Tibial nerve (tissue), 4 donors: ENCODE measurements around the gene GPR42. TPM values are rescaled to one million over a fixed set of nuclear protein-coding genes. Genes with fewer than 3 reads are reported as not detected.
"Not testable (repeated sequence)": the region's sequence is repeated elsewhere in the genome, so short reads cannot be mapped to it uniquely, and the experiment has no call there.

Experiments used
- DNase-seq, 2 donors: peaks; one replicate each; pipeline ENCODE4 v3.0.0-alpha.2; 2019; ENCODE audit warnings: low spot score in 2 of 2
- H3K27ac ChIP-seq, 4 donors: fragments of 200-600 bp; sonication (generic) in 3 of 4; one replicate each; pipeline ENCODE4 v1.5.1; 2017 to 2019; ENCODE audit warnings: mild to moderate bottlenecking in 1 of 4
- H3K27me3 ChIP-seq, 2 donors: fragments of 200-600 bp; sonication (generic) in 1 of 2; one replicate each; pipeline versions ENCODE4 v1.5.1 to v1.6.0; 2017 to 2019
- H3K36me3 ChIP-seq, 3 donors: fragments of 200-600 bp; sonication (generic); one replicate each; pipeline ENCODE4 v1.5.1; 2018 to 2019
- H3K4me1 ChIP-seq, 4 donors: fragments of 200-600 bp; sonication (generic) in 3 of 4; one replicate each; pipeline ENCODE4 v1.5.1; 2017 to 2019
- H3K4me3 ChIP-seq, 4 donors: fragments of 200-600 bp; sonication (generic) in 3 of 4; one replicate each; pipeline ENCODE4 v1.5.1; 2017 to 2019; ENCODE audit warnings: mild to moderate bottlenecking in 1 of 4, moderate library complexity in 1 of 4
- H3K9me3 ChIP-seq, 4 donors: fragments of 200-600 bp; sonication (generic) in 3 of 4; one replicate each; pipeline ENCODE4 v1.5.1; 2017 to 2019
- CTCF ChIP-seq, 5 experiments: fragments of 200-600 bp in 3 of 5; fragments of 450-650 bp in 2 of 5; sonication (generic) in 3 of 5; IDR thresholded peaks; one replicate each; pipeline ENCODE4 v1.5.1; 2016 to 2019; ENCODE audit warnings: antibody characterized with exemption in 5 of 5, mild to moderate bottlenecking in 3 of 5, moderate library complexity in 2 of 5
- EP300 ChIP-seq, 2 donors: sonication (generic); formaldehyde crosslinking; IDR thresholded peaks; one replicate each; pipeline ENCODE4 v1.6.1; 2017; ENCODE audit warnings: antibody characterized with exemption in 2 of 2, mild to moderate bottlenecking in 1 of 2
- POLR2A ChIP-seq, 2 donors: fragments of 450-650 bp; IDR thresholded peaks; one replicate each; pipeline ENCODE4 v1.6.1; 2017; ENCODE audit warnings: antibody characterized with exemption in 2 of 2, mild to moderate bottlenecking in 2 of 2, moderate library complexity in 2 of 2
- WGBS, 2 donors: methylation state at CpG; one replicate each; pipeline ENCODE4 v1.1.5; 2018; 5-methylcytosine and 5-hydroxymethylcytosine counted together
- total RNA-seq, 4 donors: library from RNA; depleted of rRNA; stranded (reverse); fragments of >200 nt; gene quantifications; one replicate each; pipeline ENCODE4 v1.1.0, GENCODE V29; 2016

Gene GPR42
- total RNA-seq, 4 donors from 2014 or later, result not detected

- DNase-seq, result no peak
- Histone ChIP-seq H3K36me3 (no peaks in the 10 kb centered on the region), H3K4me3 (no peak overlapping the region), H3K9me3 (no peaks in the 10 kb centered on the region), H3K4me1 (no peaks in the 10 kb centered on the region), H3K27ac (no peak overlapping the region), H3K27me3 (no peaks in the 10 kb centered on the region)
- 86% methylated on average over 6 of the region's 6 CpGs for WGBS, 2 donors
- TF ChIP-seq CTCF (IDR thresholded peaks at IDR 0.05) (no peak), EP300 (IDR thresholded peaks at IDR 0.05) (no peak), POLR2A (IDR thresholded peaks at IDR 0.05) (no peak)
Measured at GRCh38 chr19:35397064-35397463, 26.2 kb downstream of the GPR42 start.

GRCh38 chr19:35398570-35398969 lies 27.7 kb downstream of the GPR42 start:
- no peaks in the 10 kb centered on the region for H3K36me3 ChIP-seq
- no peaks in the 10 kb centered on the region for H3K4me1 ChIP-seq
- H3K27ac ChIP-seq, result no peak overlapping the region
- no peaks in the 10 kb centered on the region for H3K27me3 ChIP-seq
- DNase-seq, result no peak
- TF ChIP-seq CTCF (IDR thresholded peaks at IDR 0.05) (no peak), EP300 (IDR thresholded peaks at IDR 0.05) (no peak), POLR2A (IDR thresholded peaks at IDR 0.05) (no peak)
- WGBS, 2 donors, result 88 to 91% methylated on average over 12 of the region's 12 CpGs
- no peaks in the 10 kb centered on the region for H3K9me3 ChIP-seq
- no peak overlapping the region for H3K4me3 ChIP-seq

GRCh38 chr19:35399231-35399630 lies 28.4 kb downstream of the GPR42 start:
- no peak overlapping the region for H3K4me3 ChIP-seq
- DNase-seq, result no peak
- no peaks in the 10 kb centered on the region for H3K36me3 ChIP-seq
- WGBS, 2 donors, result 50 to 58% methylated on average over 4 of the region's 4 CpGs
- H3K27me3 ChIP-seq, result no peaks in the 10 kb centered on the region
- no peak overlapping the region for H3K27ac ChIP-seq
- H3K4me1 ChIP-seq, result no peaks in the 10 kb centered on the region
- no peaks in the 10 kb centered on the region for H3K9me3 ChIP-seq
- TF ChIP-seq POLR2A (IDR thresholded peaks at IDR 0.05) (no peak), CTCF (IDR thresholded peaks at IDR 0.05) (no peak), EP300 (IDR thresholded peaks at IDR 0.05) (no peak)

GRCh38 chr19:35399948-35400772 lies 29.3 kb downstream of the GPR42 start:
- TF ChIP-seq POLR2A (IDR thresholded peaks at IDR 0.05) (no peak), CTCF (IDR thresholded peaks at IDR 0.05) (no peak), EP300 (IDR thresholded peaks at IDR 0.05) (no peak)
- Histone ChIP-seq H3K4me3 (no peak overlapping the region), H3K4me1 (no peaks in the 10 kb centered on the region), H3K9me3 (no peaks in the 10 kb centered on the region), H3K27me3 (no peaks in the 10 kb centered on the region), H3K27ac (no peak overlapping the region), H3K36me3 (no peaks in the 10 kb centered on the region)
- DNase-seq, result no peak
- 84 to 95% methylated on average over 10 of the region's 10 CpGs for WGBS, 2 donors

- H3K4me3 ChIP-seq, result no peak overlapping the region
- H3K36me3 ChIP-seq, result no peaks in the 10 kb centered on the region
- 84 to 94% methylated on average over 7 of the region's 7 CpGs for WGBS, 2 donors
Measured at GRCh38 chr19:35400773-35401100, 29.9 kb downstream of the GPR42 start.

GRCh38 chr19:35401416-35401815 lies 30.5 kb downstream of the GPR42 start:
- WGBS, 2 donors, result 85 to 86% methylated on average over 9 of the region's 9 CpGs
- not testable (repeated sequence) for H3K27me3 ChIP-seq, H3K9me3 ChIP-seq, DNase-seq, H3K4me1 ChIP-seq, H3K36me3 ChIP-seq, H3K4me3 ChIP-seq, H3K27ac ChIP-seq

More at GRCh38 chr19:35400773-35401100, 29.9 kb downstream of the GPR42 start:
- TF ChIP-seq CTCF (IDR thresholded peaks at IDR 0.05) (no peak), POLR2A (IDR thresholded peaks at IDR 0.05) (no peak)
- Histone ChIP-seq H3K27me3 (no peaks in the 10 kb centered on the region), H3K27ac (no peak overlapping the region), H3K9me3 (no peaks in the 10 kb centered on the region), H3K4me1 (no peaks in the 10 kb centered on the region)
- no peak for DNase-seq
